NT2/D1 (cell line): ENCODE measurements around the gene MT4.

Experiments used
- SUZ12 ChIP-seq: IDR thresholded peaks from 2 replicates; pipeline ENCODE4 v1.6.1; 2011; ENCODE audit not compliant: insufficient read length, insufficient read depth; ENCODE audit errors: extremely low read depth
- YY1 ChIP-seq: IDR thresholded peaks from 2 replicates; pipeline ENCODE4 v1.6.1; 2011; ENCODE audit not compliant: insufficient read length, insufficient read depth
- ZNF274 ChIP-seq: IDR thresholded peaks from 2 replicates; pipeline ENCODE4 v1.6.1; 2011; ENCODE audit warnings: mild to moderate bottlenecking, low read depth, low read length

DNA sequence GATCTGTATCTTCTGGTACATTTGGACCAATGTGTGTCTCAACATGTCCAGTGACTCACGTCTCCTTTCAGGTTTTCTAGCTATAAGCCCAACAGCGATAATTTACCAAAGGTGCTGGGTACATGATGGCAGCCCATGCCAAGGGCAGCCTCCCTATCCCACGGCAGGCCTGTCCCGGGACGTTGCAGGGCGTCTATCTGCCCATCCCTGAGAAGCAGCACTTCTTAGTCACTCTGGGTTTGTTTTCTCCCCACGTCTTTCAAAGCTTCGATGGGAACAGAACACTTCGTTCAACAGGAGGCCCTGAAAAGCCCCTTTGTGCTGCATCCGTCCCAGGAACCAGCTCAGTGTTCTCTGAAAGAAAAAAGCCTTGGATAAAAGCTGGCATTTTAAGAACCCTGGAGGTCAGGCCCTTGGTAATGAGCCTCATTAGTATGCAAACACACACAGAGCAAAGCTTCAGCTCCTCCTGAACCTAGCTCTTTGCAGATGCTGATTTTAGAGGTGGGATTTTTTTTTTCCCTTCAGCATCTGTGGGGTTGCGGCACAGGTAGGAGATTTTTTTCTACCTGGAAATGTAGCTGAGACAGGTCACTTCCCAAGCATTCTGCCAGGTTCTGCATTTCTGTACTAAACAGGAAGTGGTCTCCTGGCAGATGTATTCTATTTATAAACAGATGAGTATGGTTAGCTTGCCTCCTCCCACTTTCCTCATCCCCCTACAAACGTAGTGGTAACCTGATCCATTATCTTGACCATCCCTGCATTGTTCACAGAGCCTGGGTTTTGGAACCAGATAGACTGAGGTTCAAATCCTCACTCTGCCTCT, 17.5 kb upstream of the MT4 start:
- TF ChIP-seq ZNF274 (no peak), YY1 (no peak), SUZ12 (no peak)
